NT2/D1 (cell line): Measurements from ENCODE around the gene AKR1A1.
"Not testable (repeated sequence)": the region's sequence is repeated elsewhere in the genome, so short reads cannot be mapped to it uniquely, and the experiment has no call there.

Experiments
- DNase-seq: peaks from one replicate; pipeline ENCODE4 v3.0.0-alpha.2; 2011; ENCODE audit warnings: low read depth, low spot score
- H3K27me3 ChIP-seq: 2 replicates; pipeline ENCODE4 v1.6.0; 2011; ENCODE audit warnings: mild to moderate bottlenecking; ENCODE audit not compliant: insufficient read length, insufficient read depth
- H3K36me3 ChIP-seq: 2 replicates; pipeline ENCODE4 v1.6.1; 2011; ENCODE audit warnings: mild to moderate bottlenecking, low read length, mixed read lengths; ENCODE audit not compliant: insufficient read depth, insufficient read length
- H3K4me1 ChIP-seq: 2 replicates; pipeline ENCODE4 v1.5.1; 2011; ENCODE audit not compliant: insufficient read depth, insufficient read length
- H3K4me3 ChIP-seq: 2 replicates; pipeline ENCODE4 v1.5.1; 2011; ENCODE audit warnings: low read depth; ENCODE audit not compliant: insufficient read length
- H3K9ac ChIP-seq: 2 replicates; pipeline ENCODE4 v1.6.0; 2011; ENCODE audit warnings: low read depth; ENCODE audit not compliant: insufficient read length
- H3K9me3 ChIP-seq: 2 replicates; pipeline ENCODE4 v1.5.1; 2011; ENCODE audit warnings: mild to moderate bottlenecking, low read length; ENCODE audit not compliant: insufficient read depth
- SUZ12 ChIP-seq: IDR thresholded peaks from 2 replicates; pipeline ENCODE4 v1.6.1; 2011; ENCODE audit not compliant: insufficient read length, insufficient read depth; ENCODE audit errors: extremely low read depth
- YY1 ChIP-seq: IDR thresholded peaks from 2 replicates; pipeline ENCODE4 v1.6.1; 2011; ENCODE audit not compliant: insufficient read length, insufficient read depth
- ZNF274 ChIP-seq: IDR thresholded peaks from 2 replicates; pipeline ENCODE4 v1.6.1; 2011; ENCODE audit warnings: mild to moderate bottlenecking, low read depth, low read length

The AKR1A1 gene

GRCh38 chr1:45518910-45519309 lies 31.7 kb upstream of the AKR1A1 start:
- DNase-seq, result no peak
- no peak for TF ChIP-seq ZNF274
- TF ChIP-seq YY1, result no peak
- TF ChIP-seq SUZ12, result no peak
- Histone ChIP-seq H3K4me3 (peak overlapping the region; percentile 58), H3K9me3 (no peaks in the 10 kb centered on the region), H3K9ac (no peak overlapping the region), H3K4me1 (peaks cover 9% of the 10 kb centered on the region), H3K27me3 (no peaks in the 10 kb centered on the region), H3K36me3 (peaks cover 66% of the 10 kb centered on the region)

GRCh38 chr1:45519774-45520173 lies 30.9 kb upstream of the AKR1A1 start:
- Histone ChIP-seq H3K36me3 (peaks cover 58% of the 10 kb centered on the region), H3K4me3 (peak overlapping the region; percentile 58)
- not testable (repeated sequence) for H3K9ac ChIP-seq, H3K9me3 ChIP-seq, H3K4me1 ChIP-seq, DNase-seq, H3K27me3 ChIP-seq

DNA sequence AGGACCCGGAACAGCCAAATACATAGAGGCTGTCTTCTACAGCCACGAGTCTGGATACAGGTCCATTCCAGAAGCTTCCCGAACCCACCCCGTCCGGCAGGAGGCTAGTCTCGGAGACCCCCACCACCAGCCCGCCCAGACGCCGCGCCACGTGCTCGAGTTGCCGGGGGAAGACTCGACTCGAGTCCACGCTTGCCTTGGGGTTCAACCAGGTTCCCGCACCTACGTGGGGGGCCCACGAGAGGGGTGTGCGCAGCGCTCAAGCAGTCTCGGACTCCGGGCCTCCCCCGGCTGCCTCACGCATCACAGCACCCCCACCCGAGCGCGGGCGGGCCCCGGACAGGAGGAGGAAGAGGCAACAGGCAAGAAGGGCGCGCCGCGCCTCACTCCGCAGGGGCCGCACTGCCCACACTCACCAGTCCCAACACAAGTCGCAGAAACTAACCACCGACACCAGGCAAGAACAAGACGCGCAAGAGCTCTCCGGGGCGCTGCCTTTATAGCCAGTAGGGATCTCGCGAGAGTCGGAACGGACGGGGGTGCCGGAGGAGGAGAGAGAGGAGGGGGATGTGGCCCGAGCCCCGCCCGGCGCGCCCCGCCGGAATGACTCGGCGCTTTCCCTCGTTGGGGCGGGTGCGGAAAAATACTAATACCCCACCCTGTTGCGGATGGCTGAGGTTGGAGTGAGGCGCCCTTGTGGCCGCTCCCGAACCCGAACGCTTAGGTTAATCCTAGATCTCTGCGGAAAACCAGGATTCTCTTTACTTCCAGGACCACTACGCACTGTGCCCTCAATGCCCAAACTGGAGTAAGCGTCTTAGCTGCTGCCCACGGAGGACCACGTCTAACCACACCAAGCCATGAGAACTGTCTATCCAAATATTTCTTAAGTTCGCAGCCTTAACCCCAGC lies 29.0 kb upstream of the AKR1A1 start, which contains the start of gene PRDX1:
Gene PRDX1 (minus strand): TSS at position 472 of the 911 bp plus-strand sequence. CDS start 2,841 bp downstream, outside the sequence.
- Histone ChIP-seq H3K36me3 (peaks cover 41% of the 10 kb centered on the region), H3K9me3 (no peaks in the 10 kb centered on the region), H3K4me1 (peaks cover 7% of the 10 kb centered on the region), H3K9ac (peak within 1 kb of the TSS; percentile 98), H3K27me3 (no peaks in the 10 kb centered on the region), H3K4me3 (peak within 1 kb of the TSS; percentile 98)
- TF ChIP-seq ZNF274, result no peak
- peak; percentile 99 for DNase-seq

DNA sequence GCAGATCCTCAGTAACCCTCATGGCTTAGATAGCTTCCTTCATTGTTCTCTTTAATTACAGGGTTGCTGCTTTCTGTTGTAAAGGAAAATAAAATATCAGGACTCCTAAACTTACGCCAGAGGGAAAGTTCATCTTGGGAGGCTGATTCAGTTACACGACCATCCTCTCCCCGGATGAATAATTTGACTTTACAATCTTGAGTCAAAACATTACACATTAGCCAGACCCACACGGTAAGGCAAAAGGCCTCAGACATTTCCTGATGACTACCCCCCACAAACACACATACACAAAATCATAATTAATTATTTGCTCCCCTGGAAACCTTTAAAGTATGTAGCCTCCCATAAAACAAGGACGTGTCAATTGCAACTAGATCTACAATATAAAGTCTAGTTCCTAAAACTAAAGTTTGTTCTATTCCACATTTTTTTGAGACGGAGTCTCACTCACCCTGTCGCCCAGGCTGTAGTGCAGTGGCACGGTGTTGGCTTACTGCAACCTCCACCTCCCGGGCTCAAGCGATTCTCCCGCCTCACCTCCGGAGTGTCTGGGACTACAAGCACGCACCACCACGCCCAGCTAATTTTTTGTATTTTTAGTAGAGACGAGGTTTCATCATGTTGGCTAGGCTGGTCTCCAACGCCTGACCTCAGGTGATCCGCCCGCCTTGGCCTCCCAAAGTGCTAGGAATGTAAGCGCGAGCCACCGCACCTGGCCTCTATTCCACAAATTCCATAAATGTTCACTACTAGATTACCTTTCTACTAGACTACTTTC lies 28.1 kb upstream of the AKR1A1 start:
- Histone ChIP-seq H3K9me3 (no peaks in the 10 kb centered on the region), H3K4me3 (peak overlapping the region; percentile 98), H3K36me3 (peaks cover 32% of the 10 kb centered on the region), H3K4me1 (peaks cover 5% of the 10 kb centered on the region), H3K27me3 (no peaks in the 10 kb centered on the region), H3K9ac (peak overlapping the region; percentile 98)
- no peak for TF ChIP-seq YY1
- TF ChIP-seq ZNF274, result no peak
- TF ChIP-seq SUZ12, result no peak
- DNase-seq, result no peak

- H3K9me3 ChIP-seq, H3K4me1 ChIP-seq, DNase-seq, H3K27me3 ChIP-seq, H3K9ac ChIP-seq, H3K4me3 ChIP-seq: not testable (repeated sequence)
- peaks cover 24% of the 10 kb centered on the region for H3K36me3 ChIP-seq
These were observed 27.1 kb upstream of the AKR1A1 start for GRCh38 chr1:45523516-45523915.

GRCh38 chr1:45523975-45524374 lies 26.7 kb upstream of the AKR1A1 start:
- not testable (repeated sequence) for H3K4me1 ChIP-seq, H3K27me3 ChIP-seq, H3K9me3 ChIP-seq, DNase-seq, H3K9ac ChIP-seq, H3K4me3 ChIP-seq
- H3K36me3 ChIP-seq, result peaks cover 19% of the 10 kb centered on the region

GRCh38 chr1:45526135-45526644 lies 24.4 kb upstream of the AKR1A1 start:
- no peak overlapping the region for H3K9ac ChIP-seq
- no peak overlapping the region for H3K4me3 ChIP-seq
- H3K9me3 ChIP-seq, result no peaks in the 10 kb centered on the region
- peaks cover 1% of the 10 kb centered on the region for H3K36me3 ChIP-seq
- no peak for DNase-seq
- TF ChIP-seq YY1 (no peak), ZNF274 (no peak), SUZ12 (no peak)
- H3K27me3 ChIP-seq, result no peaks in the 10 kb centered on the region
- peaks cover 3% of the 10 kb centered on the region for H3K4me1 ChIP-seq
